HG02678 (cell line): Measurements from ENCODE around the gene GIMAP5.
"Not testable (repeated sequence)": the region's sequence is repeated elsewhere in the genome, so short reads cannot be mapped to it uniquely, and the experiment has no call there.

Source experiments
- ATAC-seq: cut with Tn5 transposase; IDR thresholded peaks from one replicate; pipeline ENCODE4 v1.9.1; 2021; ENCODE audit warnings: mild to moderate bottlenecking, moderate library complexity; ENCODE audit not compliant: unreplicated experiment

The GIMAP5 gene

GRCh38 chr7:150766334-150766709, 29.1 kb downstream of the GIMAP5 start:
- no peak for ATAC-seq

DNA sequence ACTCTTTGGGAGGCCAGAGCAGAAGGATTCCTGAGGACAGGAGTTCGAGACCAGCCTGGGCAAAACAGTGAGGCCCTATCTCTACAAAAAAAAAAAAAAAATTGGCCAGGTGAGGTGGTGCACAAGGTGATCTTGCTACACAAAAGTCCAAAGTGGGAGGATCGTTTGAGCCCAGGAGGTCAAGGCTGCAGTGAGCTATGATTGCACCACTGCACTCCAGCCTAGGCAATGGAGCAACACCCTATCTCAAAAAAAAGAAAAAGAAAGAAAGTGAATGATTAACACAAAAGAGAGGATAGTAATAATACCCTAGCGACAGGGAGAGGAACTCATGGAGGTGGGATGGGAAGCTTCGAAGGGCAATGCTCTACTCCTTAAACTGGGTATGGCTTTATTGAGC, 32.5 kb downstream of the GIMAP5 start:
- ATAC-seq = no peak

DNA sequence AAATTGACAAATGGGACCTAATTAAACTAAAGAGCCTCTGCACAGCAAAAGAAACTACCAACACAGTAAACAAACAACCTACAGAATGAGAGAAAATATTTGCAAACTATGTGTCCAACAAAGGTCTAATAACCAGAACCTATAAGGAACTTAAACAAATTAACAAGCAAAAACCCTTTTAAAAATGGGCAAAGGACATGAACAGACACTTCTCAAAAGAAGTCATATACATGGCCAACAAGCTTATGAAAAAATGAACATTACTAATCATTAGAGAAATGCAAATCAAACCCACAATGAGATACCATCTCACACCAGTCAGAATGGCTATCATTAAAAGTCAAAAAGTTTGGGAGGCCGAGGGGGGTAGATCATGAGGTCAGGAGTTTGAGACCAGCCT, 36.9 kb downstream of the GIMAP5 start:
- not testable (repeated sequence) for ATAC-seq

DNA sequence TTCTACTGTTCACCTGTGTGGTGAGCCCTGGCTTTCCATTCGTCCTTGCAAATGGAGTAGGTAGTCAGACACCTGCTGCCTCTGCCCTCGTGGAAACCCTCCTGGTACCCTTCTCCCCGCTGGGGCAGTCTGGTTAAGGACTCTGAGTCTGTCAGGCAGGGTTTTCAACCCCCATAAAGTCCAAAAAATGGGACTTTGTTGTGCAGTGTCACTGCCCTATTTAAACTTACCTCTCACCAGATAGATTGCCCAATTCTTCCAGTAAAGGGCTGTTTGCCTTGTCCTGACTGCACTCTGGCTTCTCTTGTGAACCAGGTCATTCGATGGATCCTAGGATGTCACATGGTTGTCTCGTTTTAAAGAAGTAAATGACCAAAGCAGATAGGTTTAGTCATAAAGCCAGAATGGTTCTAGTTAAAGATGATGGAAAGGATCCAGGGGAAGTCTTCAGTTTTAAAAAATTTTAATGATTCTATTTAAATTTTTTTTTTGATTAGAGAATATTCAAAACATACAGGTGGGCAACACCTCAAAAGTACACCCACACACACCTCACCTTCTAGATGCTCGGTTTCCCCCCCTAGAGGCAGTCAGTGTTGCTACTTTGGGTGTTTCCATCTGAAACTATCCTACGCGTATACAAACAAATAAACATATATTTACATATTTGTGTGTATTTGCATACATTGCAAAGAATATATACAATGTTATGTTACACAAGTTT, 41.0 kb downstream of the GIMAP5 start:
- ATAC-seq = peak; percentile 14

DNA sequence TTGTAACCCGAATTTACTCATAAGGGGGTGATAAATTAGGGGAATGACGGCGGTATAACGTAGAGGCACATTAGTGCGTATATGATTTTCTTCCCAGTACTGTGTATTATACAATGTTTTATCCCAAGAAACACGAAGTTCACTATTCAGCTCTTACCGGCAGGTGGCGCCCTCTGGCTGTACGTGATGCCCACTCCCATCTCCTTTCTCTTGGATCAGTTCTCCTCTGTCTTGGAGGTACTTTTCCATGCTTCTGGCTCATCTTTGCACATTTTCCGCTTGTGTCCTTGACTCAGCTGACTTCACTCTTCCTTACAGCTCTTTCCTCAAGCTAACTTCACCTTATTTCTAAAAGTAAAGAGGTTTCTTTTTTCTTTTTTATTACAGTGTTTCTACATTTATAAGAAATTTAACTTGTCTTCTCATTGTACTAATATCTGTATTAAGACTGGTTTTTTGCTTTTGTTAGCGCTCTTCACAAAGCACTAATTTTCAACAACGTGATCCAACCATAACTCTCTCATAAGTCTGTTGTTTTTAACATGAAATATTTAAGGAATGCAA, 41.6 kb downstream of the GIMAP5 start:
- ATAC-seq = peak; percentile 58

GRCh38 chr7:150780292-150780691, 43.1 kb downstream of the GIMAP5 start:
- no peak for ATAC-seq

GRCh38 chr7:150781103-150781502, 43.9 kb downstream of the GIMAP5 start:
- ATAC-seq = no peak

GRCh38 chr7:150781961-150782360, 44.7 kb downstream of the GIMAP5 start:
- ATAC-seq = no peak

DNA sequence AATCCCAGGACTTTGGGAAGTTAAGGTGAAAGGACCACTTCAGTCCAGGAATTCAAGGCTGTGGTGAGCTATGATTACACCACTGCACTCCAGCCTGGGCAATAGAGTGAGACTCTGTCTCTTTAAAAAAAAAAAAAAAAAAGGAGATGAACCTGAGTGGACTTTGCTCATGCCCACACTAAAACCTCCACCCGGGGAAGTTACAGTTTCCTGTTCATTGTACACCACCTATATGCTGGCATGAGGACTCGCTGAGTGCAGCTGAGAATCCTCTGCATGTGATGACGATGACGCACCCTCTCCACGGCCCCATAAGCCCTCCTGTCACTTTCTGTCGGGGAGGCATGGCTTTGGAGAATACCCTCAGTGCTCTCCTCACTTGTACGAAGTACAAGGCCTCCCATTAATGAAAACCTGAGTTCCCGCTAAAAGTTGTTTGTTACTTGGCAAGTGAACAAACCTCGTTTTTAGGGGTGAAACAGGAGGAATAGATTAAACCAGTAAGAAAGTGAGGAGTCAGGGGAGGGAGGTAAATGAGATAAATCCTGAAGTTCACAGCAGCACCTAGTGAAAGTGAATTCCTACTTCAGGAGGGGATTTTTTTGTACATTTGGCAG, 47.0 kb downstream of the GIMAP5 start:
- no peak for ATAC-seq

GRCh38 chr7:150784954-150785353, 47.7 kb downstream of the GIMAP5 start:
- ATAC-seq = no peak

DNA sequence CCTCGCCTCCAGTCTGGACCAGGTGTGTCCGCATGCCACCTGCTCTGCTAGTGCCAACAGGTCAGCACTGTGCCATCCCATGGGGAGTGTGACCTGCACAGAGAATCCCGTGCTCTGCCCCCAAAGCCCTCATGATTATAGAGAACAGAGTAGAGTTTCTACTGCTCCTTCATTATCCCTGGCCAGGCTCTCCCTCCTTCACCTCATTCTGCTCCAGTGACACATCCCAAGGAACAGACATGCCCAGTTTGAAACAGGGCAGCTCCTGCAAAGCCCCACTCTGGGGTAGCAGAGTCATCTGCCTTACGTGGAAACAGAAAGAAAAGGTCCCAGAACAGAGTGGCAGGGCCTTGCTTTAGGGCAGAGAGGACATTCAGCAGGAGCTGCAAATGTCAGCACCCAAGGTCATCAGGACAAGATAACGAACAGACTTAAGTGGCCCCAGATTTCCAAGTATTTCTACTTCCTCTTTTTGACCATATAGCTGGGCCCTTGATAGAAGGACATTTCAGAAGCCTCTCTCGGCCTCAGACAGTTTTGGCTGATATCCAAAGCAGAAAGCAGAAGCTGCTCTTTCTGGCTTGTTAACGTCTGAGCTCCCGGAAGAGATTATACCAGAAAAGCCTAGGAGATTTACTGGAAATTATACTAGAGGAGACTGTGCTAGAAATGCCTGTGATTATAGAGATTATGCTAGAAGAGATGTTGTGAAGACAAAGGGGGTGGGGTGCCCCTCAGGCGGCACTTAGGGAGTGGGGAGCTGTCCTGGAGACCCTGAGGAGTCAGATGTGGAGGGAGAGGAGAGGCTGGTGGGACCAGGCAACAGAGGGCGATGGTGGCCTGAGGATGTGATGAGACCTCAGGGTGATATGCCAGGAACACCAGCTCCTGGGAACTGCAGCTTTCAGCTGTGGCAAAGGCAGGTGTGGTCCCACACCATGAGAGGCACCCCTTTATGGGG, 50.4 kb downstream of the GIMAP5 start:
- no peak for ATAC-seq

GRCh38 chr7:150788474-150789269, 51.5 kb downstream of the GIMAP5 start:
- ATAC-seq = no peak

DNA sequence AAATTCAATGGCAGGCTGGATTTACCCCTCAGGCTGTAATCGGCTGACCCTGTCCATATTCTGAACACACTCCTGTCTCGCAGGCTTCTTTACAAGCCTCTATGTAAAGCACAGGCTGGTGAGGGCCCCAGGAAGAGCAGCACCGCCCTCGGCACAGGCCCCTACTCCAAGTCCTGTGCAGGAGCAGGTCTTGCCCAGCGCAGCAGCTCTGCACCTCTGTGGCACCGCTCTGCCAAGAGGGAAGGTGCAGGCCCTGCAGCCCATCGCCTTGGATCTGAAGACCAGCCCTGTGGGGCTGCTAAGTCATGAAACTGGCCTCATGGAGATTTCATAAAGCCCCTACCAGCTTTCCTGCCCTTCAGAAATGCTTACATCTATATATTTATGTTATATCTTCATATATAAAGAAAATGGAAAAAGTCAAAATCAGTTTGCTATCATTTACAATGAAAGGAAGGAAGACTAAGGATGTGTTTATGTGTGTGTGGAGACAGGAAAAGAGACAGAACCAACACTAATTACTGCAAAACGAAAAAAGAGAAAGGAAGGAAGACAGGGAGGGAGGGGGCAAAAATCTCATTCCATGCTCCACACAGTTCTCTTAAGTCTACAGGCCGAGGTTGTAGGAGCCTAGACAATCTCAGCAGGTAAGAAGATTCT, 53.3 kb downstream of the GIMAP5 start:
- ATAC-seq = no peak

GRCh38 chr7:150791304-150791703, 54.1 kb downstream of the GIMAP5 start:
- ATAC-seq = no peak

DNA sequence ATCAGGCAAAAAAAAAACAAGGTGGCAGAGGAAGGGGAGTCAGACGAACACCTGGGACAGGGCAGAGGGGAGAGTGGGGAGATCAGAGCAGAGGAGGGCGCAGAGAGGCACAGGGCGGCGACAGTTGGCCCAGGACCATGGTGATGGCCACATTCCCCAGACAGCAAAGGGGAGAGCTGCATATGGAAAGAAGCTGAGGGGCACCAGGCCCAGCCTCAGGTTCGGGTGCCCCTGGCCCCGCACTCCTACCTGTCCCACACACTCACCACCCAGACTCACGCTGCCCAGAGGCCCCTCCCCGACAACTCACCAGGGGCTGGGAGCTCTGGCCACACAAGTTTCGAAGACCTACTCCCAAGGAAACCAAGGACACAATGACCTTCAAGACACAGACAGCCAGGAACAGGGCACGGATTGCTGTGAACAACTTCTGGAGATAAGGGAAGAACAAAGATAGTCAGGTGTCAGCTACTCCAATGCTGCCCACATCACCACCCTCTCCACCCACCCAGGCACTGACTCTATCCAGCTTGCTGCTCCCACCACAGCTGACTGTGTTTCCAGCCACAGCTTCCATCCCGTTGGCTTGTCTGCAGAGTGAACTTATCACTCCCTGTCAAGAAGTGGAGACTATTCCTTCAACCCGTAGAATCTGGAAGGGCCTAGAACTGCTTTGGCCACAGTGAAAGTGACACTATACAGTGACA, 54.7 kb downstream of the GIMAP5 start:
- ATAC-seq = no peak
